Hepatocyte (in vitro differentiated cells): ENCODE data around the gene VPS16.

Experiments
- CTCF ChIP-seq: fragments of 200-600 bp; sonication (generic); IDR thresholded peaks from 2 replicates; pipeline ENCODE4 v1.5.1; 2016; ENCODE audit warnings: antibody characterized with exemption, mild to moderate bottlenecking; ENCODE audit not compliant: poor library complexity
- EZH2 ChIP-seq: fragments of 200-600 bp; sonication (generic); IDR thresholded peaks from 2 replicates; pipeline ENCODE4 v1.6.1; 2016; ENCODE audit warnings: antibody characterized with exemption, mild to moderate bottlenecking, borderline replicate concordance
- EZH2phosphoT487 ChIP-seq: fragments of 200-600 bp; sonication (generic); IDR thresholded peaks from one replicate; pipeline ENCODE4 v1.6.1; 2018; ENCODE audit warnings: antibody characterized with exemption, mild to moderate bottlenecking, low read depth, moderate library complexity; ENCODE audit not compliant: unreplicated experiment, severe bottlenecking

DNA sequence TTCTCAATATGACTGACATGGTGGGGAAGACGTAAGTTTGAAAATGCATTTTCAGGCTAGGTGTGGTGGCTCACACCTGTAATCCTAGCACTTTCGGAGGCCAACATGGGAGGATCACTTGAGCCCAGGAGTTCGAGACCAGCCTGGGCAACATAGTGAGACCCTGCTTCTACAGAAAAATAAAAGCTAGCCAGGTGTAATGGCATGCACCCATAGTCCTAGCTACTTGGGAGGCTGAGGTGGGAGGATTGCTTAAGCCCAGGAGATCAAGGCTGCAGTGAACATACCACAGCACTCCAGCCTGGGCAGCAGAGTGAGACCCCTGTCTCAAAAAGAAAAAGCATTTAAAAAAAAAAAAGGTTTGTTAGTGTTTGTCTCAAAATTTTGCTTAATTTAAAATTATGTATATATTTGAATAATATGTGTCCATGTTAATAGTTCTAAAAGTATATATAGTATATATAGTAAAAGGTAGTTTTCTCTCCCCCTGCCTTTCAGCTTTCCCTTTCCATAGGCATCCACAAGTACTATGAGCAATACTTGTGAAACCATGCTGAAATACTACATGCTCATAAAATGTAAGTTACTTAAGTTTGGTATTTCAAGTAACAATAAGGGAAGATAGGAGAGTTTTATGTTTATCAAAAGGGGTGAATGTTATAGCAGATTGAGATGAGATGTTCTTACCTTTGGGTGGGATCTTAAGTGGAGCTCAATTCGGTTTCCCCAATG is 47.8 kb downstream of the VPS16 start:
- TF ChIP-seq EZH2phosphoT487 (no peak), EZH2 (no peak), CTCF (no peak)
